Gastroesophageal sphincter (tissue), 3 donors: ENCODE measurements around the gene KBTBD2.

Source experiments
- EP300 ChIP-seq: sonication (generic); formaldehyde crosslinking; IDR thresholded peaks from one replicate; pipeline ENCODE4 v1.6.1; 2017; ENCODE audit warnings: antibody characterized with exemption, mild to moderate bottlenecking
- POLR2A ChIP-seq, 2 donors: fragments of 450-650 bp; IDR thresholded peaks; one replicate each; pipeline ENCODE4 v1.6.1; 2017; ENCODE audit warnings: antibody characterized with exemption in 2 of 2, mild to moderate bottlenecking in 2 of 2, moderate library complexity in 1 of 2
- TF ChIP-seq, protein P1 (sequence below), 4 experiments: fragments of 200-600 bp in 2 of 4; fragments of 450-650 bp in 2 of 4; sonication (generic) in 1 of 4; IDR thresholded peaks; one replicate each; pipeline ENCODE4 v1.5.1; 2017 to 2019; ENCODE audit warnings: antibody characterized with exemption in 4 of 4, mild to moderate bottlenecking in 2 of 4, moderate library complexity in 2 of 4

GRCh38 chr7:32935558-32935957, 44.0 kb upstream of the KBTBD2 start:
- TF ChIP-seq, protein P1, sequence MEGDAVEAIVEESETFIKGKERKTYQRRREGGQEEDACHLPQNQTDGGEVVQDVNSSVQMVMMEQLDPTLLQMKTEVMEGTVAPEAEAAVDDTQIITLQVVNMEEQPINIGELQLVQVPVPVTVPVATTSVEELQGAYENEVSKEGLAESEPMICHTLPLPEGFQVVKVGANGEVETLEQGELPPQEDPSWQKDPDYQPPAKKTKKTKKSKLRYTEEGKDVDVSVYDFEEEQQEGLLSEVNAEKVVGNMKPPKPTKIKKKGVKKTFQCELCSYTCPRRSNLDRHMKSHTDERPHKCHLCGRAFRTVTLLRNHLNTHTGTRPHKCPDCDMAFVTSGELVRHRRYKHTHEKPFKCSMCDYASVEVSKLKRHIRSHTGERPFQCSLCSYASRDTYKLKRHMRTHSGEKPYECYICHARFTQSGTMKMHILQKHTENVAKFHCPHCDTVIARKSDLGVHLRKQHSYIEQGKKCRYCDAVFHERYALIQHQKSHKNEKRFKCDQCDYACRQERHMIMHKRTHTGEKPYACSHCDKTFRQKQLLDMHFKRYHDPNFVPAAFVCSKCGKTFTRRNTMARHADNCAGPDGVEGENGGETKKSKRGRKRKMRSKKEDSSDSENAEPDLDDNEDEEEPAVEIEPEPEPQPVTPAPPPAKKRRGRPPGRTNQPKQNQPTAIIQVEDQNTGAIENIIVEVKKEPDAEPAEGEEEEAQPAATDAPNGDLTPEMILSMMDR (IDR thresholded peaks at IDR 0.05), result no peak
- no peak for TF ChIP-seq EP300
- TF ChIP-seq POLR2A (IDR thresholded peaks at IDR 0.05), result no peak
